Spleen (tissue), 11 donors: ENCODE results near the gene DCAKD. TPM values are rescaled to one million over a fixed set of nuclear protein-coding genes. Genes with fewer than 3 reads are reported as not detected.

ENCODE experiments used
- DNase-seq: peaks from one replicate; pipeline ENCODE4 v3.0.0-alpha.2; 2020
- H3K27ac ChIP-seq, 8 donors: fragments of 200-600 bp; sonication (generic) in 7 of 8; 1 replicate in 4 of 8; 2 replicates in 4 of 8; pipeline versions ENCODE4 v1.5.0 to v1.8.0; 2016 to 2021; ENCODE audit warnings: inconsistent platforms in 4 of 8, mild to moderate bottlenecking in 4 of 8, moderate library complexity in 1 of 8
- H3K27me3 ChIP-seq, 7 donors: fragments of 200-600 bp; sonication (generic) in 6 of 7; replicated peaks in 1 of 7; 1 replicate in 4 of 7; 2 replicates in 3 of 7; pipeline versions ENCODE4 v1.5.0 to v1.8.0; 2016 to 2021; ENCODE audit warnings: inconsistent platforms in 3 of 7, mild to moderate bottlenecking in 1 of 7
- H3K36me3 ChIP-seq, 6 donors: fragments of 200-600 bp; sonication (generic) in 5 of 6; 1 replicate in 4 of 6; 2 replicates in 2 of 6; pipeline versions ENCODE4 v1.5.0 to v1.8.0; 2016 to 2021; ENCODE audit warnings: inconsistent platforms in 2 of 6
- H3K4me1 ChIP-seq, 6 donors: fragments of 200-600 bp; sonication (generic) in 5 of 6; 1 replicate in 3 of 6; 2 replicates in 3 of 6; pipeline versions ENCODE4 v1.5.0 to v1.8.0; 2016 to 2021; ENCODE audit warnings: inconsistent platforms in 3 of 6
- H3K4me3 ChIP-seq, 8 donors: fragments of 200-600 bp; sonication (generic) in 7 of 8; 1 replicate in 4 of 8; 2 replicates in 4 of 8; pipeline versions ENCODE4 v1.5.0 to v1.8.0; 2016 to 2021; ENCODE audit warnings: inconsistent platforms in 4 of 8, mild to moderate bottlenecking in 4 of 8, moderate library complexity in 2 of 8
- H3K9me3 ChIP-seq, 8 donors: fragments of 200-600 bp; sonication (generic) in 7 of 8; 1 replicate in 4 of 8; 2 replicates in 4 of 8; pipeline versions ENCODE4 v1.5.0 to v1.8.0; 2016 to 2021; ENCODE audit warnings: inconsistent platforms in 4 of 8
- POLR2A ChIP-seq, 3 donors: fragments of 450-650 bp; IDR thresholded peaks; one replicate each; pipeline ENCODE4 v1.5.1; 2017; ENCODE audit warnings: antibody characterized with exemption in 3 of 3, mild to moderate bottlenecking in 1 of 3
- POLR2AphosphoS5 ChIP-seq, 3 donors: sonication (generic); formaldehyde crosslinking; IDR thresholded peaks; one replicate each; pipeline ENCODE4 v1.5.1; 2017; ENCODE audit warnings: antibody characterized with exemption in 3 of 3
- WGBS, 5 donors: extraction: QIAGEN DNeasy Blood & Tissue Kit in 3 of 5; methylation state at CpG; one replicate each; pipeline versions ENCODE4 v1.1.5 to v1.1.7; 2013 to 2018; 5-methylcytosine and 5-hydroxymethylcytosine counted together
- intact Hi-C: fragments of 100-400 bp; cut with DNase I; formaldehyde crosslinking; loops from one replicate; pipeline ENCODE4 v1.15.0; 2023; ENCODE audit warnings: low total_unique reads
- polyA plus RNA-seq, 3 donors: library from polyadenylated mRNA; stranded (reverse); fragments of 200-250 nt; gene quantifications; one replicate each; pipeline ENCODE4 v1.2.1, GENCODE V29; 2013
- small RNA-seq, 4 donors: library from RNA; depleted of rRNA; stranded (forward); fragments of <200 nt; gene quantifications; one replicate each; pipeline ENCODE3, GENCODE V24; 2016
- total RNA-seq, 7 donors: library from RNA; depleted of rRNA in 3 of 7; stranded (reverse); fragments of >200 nt in 3 of 7; fragmentation: NEBNext Ultra II Directional in 4 of 7; extraction: Animal tissue kit (Norgen Biotek cat#: 25700) in 4 of 7; gene quantifications; one replicate each; pipeline versions ENCODE4 v1.1.0 to v1.2.1, GENCODE V29; 2016 to 2021
- TF ChIP-seq, protein P1 (sequence below), 11 experiments: fragments of 200-600 bp in 7 of 11; fragments of 450-650 bp in 4 of 11; sonication (generic) in 4 of 11; IDR thresholded peaks in 8 of 11; conservative IDR thresholded peaks in 3 of 11; 1 replicate in 7 of 11; 2 replicates in 4 of 11; pipeline versions ENCODE4 v1.4.0 to v1.8.0; 2016 to 2021; ENCODE audit warnings: antibody characterized with exemption in 11 of 11, inconsistent platforms in 4 of 11, mild to moderate bottlenecking in 1 of 11
- donor health status: healthy with polysubstance abuse.
- donor health status: DM: no; HTN: no; CAD: no; lungs with moderate emphysema.
- donor health status: DM: no; HTN: no; CAD: no.
- donor health status: Bipolar disorder and iron deficiency.
- donor health status: healthy.
- donor health status: DM: no; HTN: no; CAD: no.
- donor health status: DM: yes; HTN: yes; CAD: no.

DCAKD gene
- total and polyA plus RNA-seq, 10 donors = 7.2 to 23.7 (median 19.3) TPM

DNA sequence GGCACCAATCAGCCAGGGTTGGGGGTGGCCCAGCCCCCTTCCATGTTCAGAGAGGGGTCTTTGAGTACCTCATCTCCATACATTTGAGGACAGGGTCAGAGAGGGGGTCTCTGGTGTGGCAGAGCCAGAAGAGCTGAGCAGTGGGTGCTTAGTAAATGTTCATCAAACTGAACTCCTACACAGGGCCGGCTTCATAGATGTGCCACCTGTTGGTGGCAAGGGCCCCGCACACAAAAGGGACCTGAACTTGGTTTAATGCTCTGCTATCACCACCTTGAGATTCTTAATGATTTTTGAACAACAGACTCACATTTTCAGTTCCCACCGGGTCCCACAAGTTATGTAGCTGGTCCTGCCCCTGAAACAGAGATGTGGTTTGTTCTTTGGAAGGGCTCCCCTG lies 74.4 kb downstream of the DCAKD start:
- H3K4me3 ChIP-seq = no peak overlapping the region
- DNase-seq = no peak
- TF ChIP-seq POLR2AphosphoS5 (IDR thresholded peaks at IDR 0.05) = no peak
- TF ChIP-seq, protein P1, sequence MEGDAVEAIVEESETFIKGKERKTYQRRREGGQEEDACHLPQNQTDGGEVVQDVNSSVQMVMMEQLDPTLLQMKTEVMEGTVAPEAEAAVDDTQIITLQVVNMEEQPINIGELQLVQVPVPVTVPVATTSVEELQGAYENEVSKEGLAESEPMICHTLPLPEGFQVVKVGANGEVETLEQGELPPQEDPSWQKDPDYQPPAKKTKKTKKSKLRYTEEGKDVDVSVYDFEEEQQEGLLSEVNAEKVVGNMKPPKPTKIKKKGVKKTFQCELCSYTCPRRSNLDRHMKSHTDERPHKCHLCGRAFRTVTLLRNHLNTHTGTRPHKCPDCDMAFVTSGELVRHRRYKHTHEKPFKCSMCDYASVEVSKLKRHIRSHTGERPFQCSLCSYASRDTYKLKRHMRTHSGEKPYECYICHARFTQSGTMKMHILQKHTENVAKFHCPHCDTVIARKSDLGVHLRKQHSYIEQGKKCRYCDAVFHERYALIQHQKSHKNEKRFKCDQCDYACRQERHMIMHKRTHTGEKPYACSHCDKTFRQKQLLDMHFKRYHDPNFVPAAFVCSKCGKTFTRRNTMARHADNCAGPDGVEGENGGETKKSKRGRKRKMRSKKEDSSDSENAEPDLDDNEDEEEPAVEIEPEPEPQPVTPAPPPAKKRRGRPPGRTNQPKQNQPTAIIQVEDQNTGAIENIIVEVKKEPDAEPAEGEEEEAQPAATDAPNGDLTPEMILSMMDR (IDR thresholded peaks at IDR 0.05 in 8 of 11, conservative IDR thresholded peaks at IDR 0.05 in 3 of 11) = no peak
- TF ChIP-seq POLR2A (IDR thresholded peaks at IDR 0.05) = no peak
- no peaks in the 10 kb centered on the region for H3K9me3 ChIP-seq
- intact Hi-C loops = no loop called here
- H3K27me3 ChIP-seq = peaks cover 0 to 84% (median 6%) of the 10 kb centered on the region in 7 donors
- peaks cover 0 to 4% (median 0%) of the 10 kb centered on the region in 6 donors for H3K4me1 ChIP-seq
- WGBS, 5 donors = 60 to 85% (median 71%) methylated on average over 3 of the region's 3 CpGs
- no peak overlapping the region for H3K27ac ChIP-seq
- no peaks in the 10 kb centered on the region for H3K36me3 ChIP-seq

DNA sequence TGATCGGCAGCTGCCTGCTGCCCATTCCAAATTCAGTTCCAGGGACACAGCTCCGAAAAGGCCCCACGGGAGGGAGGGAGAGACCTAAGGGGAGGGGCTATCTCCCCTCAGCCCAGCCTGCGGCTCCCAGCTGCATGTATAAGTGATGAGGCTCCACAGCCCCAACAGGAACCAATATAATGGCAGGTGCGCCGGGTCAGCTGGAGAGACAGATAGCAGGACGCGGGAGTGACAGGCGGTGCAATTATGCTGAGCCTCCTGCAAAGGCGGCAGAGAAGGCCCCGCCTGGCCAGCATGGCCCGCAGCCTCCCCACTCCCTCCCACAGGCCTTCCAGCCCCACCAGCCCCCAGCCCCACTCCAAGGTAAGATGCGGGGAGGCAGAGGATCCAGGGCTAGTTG lies 75.2 kb downstream of the DCAKD start:
- Histone ChIP-seq H3K27ac (no peak overlapping the region), H3K4me1 (peaks cover 0 to 4% (median 0%) of the 10 kb centered on the region in 6 donors), H3K27me3 (peaks cover 0 to 93% (median 6%) of the 10 kb centered on the region in 7 donors), H3K4me3 (no peak overlapping the region), H3K9me3 (no peaks in the 10 kb centered on the region), H3K36me3 (no peaks in the 10 kb centered on the region)
- DNase-seq = no peak
- TF ChIP-seq POLR2AphosphoS5 (IDR thresholded peaks at IDR 0.05) = no peak
- TF ChIP-seq, protein P1 (IDR thresholded peaks at IDR 0.05 in 8 of 11, conservative IDR thresholded peaks at IDR 0.05 in 3 of 11) = no peak
- no peak for TF ChIP-seq POLR2A (IDR thresholded peaks at IDR 0.05)
- intact Hi-C loops = no loop called here
- WGBS, 5 donors = 51 to 65% (median 61%) methylated on average over 5 to 13 of the region's 13 CpGs

Small RNAs within 50 kb of the gene (small RNA-seq; reads per million reads assigned to genes)
- gene AC015936.2 = 0 reads per million in 4 donors
- gene RF00019 = 0 reads per million in 4 donors

Other genes with a start within 250 kb of the DCAKD start
- 1 to 10 TPM in 4 of 7 donors, under 1 TPM in 3; 0.43 to 1.8 (median 1.1) TPM for gene GJC1, start 221.3 kb downstream of the DCAKD start, total RNA-seq
- under 1 TPM; 0.41 to 0.86 (median 0.80) TPM for gene GJC1, start 221.3 kb downstream of the DCAKD start, polyA plus RNA-seq
- gene HIGD1B, start 203.7 kb downstream of the DCAKD start, total RNA-seq = not detected
- 1 to 10 TPM in 1 of 3 donors, under 1 TPM in 1, not detected in 1; 0.38 to 1.7 TPM for gene HIGD1B, start 203.7 kb downstream of the DCAKD start, polyA plus RNA-seq
- 100 to 1,000 TPM in 6 of 7 donors, 10 to 100 TPM in 1; 77.4 to 140 (median 104) TPM for gene EFTUD2, start 152.2 kb downstream of the DCAKD start, total RNA-seq
- gene EFTUD2, start 152.2 kb downstream of the DCAKD start, polyA plus RNA-seq = 10 to 100 TPM; 39.0 to 44.0 (median 43.6) TPM
- 1 to 10 TPM in 1 of 7 donors, under 1 TPM in 2, not detected in 4; 0.41 to 1.7 (median 0.54) TPM for gene GFAP, start 136.1 kb downstream of the DCAKD start, total RNA-seq
- under 1 TPM in 2 of 3 donors, not detected in 1; 0.32 to 0.61 TPM for gene GFAP, start 136.1 kb downstream of the DCAKD start, polyA plus RNA-seq
- gene KIF18B, start 103.9 kb downstream of the DCAKD start, total RNA-seq = 1 to 10 TPM; 1.1 to 5.8 (median 4.4) TPM
- gene KIF18B, start 103.9 kb downstream of the DCAKD start, polyA plus RNA-seq = 1 to 10 TPM in 2 of 3 donors, under 1 TPM in 1; 0.26 to 1.5 (median 1.2) TPM
- gene C1QL1, start 83.3 kb downstream of the DCAKD start, total RNA-seq = under 1 TPM in 1 of 7 donors, not detected in 6; 0.20 TPM
- under 1 TPM in 1 of 3 donors, not detected in 2; 0.38 TPM for gene C1QL1, start 83.3 kb downstream of the DCAKD start, polyA plus RNA-seq
- 100 to 1,000 TPM in 2 of 7 donors, 10 to 100 TPM in 5; 49.7 to 108 (median 94.4) TPM for gene NMT1, start 9.7 kb upstream of the DCAKD start, total RNA-seq
- 10 to 100 TPM; 37.5 to 58.7 (median 37.7) TPM for gene NMT1, start 9.7 kb upstream of the DCAKD start, polyA plus RNA-seq
- 1 to 10 TPM; 2.8 to 9.9 (median 7.1) TPM for gene PLCD3, start 80.9 kb upstream of the DCAKD start, total RNA-seq
- 1 to 10 TPM; 1.5 to 3.5 (median 3.4) TPM for gene PLCD3, start 80.9 kb upstream of the DCAKD start, polyA plus RNA-seq
- gene ACBD4, start 84.1 kb upstream of the DCAKD start, total RNA-seq = 10 to 100 TPM; 14.1 to 24.6 (median 20.2) TPM
- gene ACBD4, start 84.1 kb upstream of the DCAKD start, polyA plus RNA-seq = 10 to 100 TPM; 22.8 to 32.8 (median 31.8) TPM
- gene HEXIM1, start 96.8 kb upstream of the DCAKD start, total RNA-seq = 10 to 100 TPM; 23.4 to 43.1 (median 27.8) TPM
- 10 to 100 TPM; 12.9 to 26.7 (median 15.1) TPM for gene HEXIM1, start 96.8 kb upstream of the DCAKD start, polyA plus RNA-seq
- gene HEXIM2, start 110.2 kb upstream of the DCAKD start, total RNA-seq = 1 to 10 TPM; 4.0 to 9.4 (median 6.1) TPM
- gene HEXIM2, start 110.2 kb upstream of the DCAKD start, polyA plus RNA-seq = 10 to 100 TPM in 1 of 3 donors, 1 to 10 TPM in 2; 8.7 to 10.4 (median 9.9) TPM
- gene FMNL1, start 170.3 kb upstream of the DCAKD start, total RNA-seq = 100 to 1,000 TPM; 113 to 281 (median 190) TPM
- 10 to 100 TPM; 40.8 to 71.8 (median 62.8) TPM for gene FMNL1, start 170.3 kb upstream of the DCAKD start, polyA plus RNA-seq
- gene SPATA32, start 210.5 kb upstream of the DCAKD start, total RNA-seq = under 1 TPM in 1 of 7 donors, not detected in 6; 0.17 TPM
- gene SPATA32, start 210.5 kb upstream of the DCAKD start, polyA plus RNA-seq = under 1 TPM in 2 of 3 donors, not detected in 1; 0.08 to 0.09 TPM